ENCODE data around the gene FYN. TPM values are rescaled to one million over a fixed set of nuclear protein-coding genes. Genes with fewer than 3 reads are reported as not detected.

FYN gene
- total RNA-seq, 1 donor from 2014 or later, result 474 TPM

GRCh38 chr6:111674883-111675282 lies 198.4 kb downstream of the FYN start:
- peak overlapping the region; percentile 2 for H3K27ac Mint-ChIP-seq (ENCODE audit: unreplicated experiment)
- H3K36me3 Mint-ChIP-seq (ENCODE audit: low read depth, unreplicated experiment), result peaks cover 54% of the 10 kb centered on the region
- TF ChIP-seq CTCF (IDR thresholded peaks at IDR 0.05; ENCODE audit: unreplicated experiment), result no peak
- H3K27me3 Mint-ChIP-seq (ENCODE audit: unreplicated experiment), result peaks cover 13% of the 10 kb centered on the region
- no peaks in the 10 kb centered on the region for H3K9me3 Mint-ChIP-seq (ENCODE audit: unreplicated experiment)
- peaks cover 10% of the 10 kb centered on the region for H3K4me1 Mint-ChIP-seq (ENCODE audit: unreplicated experiment)
- no peak for DNase-seq (ENCODE audit: low spot score)
- H3K4me3 Mint-ChIP-seq (ENCODE audit: unreplicated experiment), result peak overlapping the region; percentile 37

GRCh38 chr6:111674413-111674812 lies 198.8 kb downstream of the FYN start:
- DNase-seq (ENCODE audit: low spot score), result no peak
- TF ChIP-seq CTCF (IDR thresholded peaks at IDR 0.05; ENCODE audit: unreplicated experiment), result no peak
- Mint-ChIP-seq H3K9me3 (ENCODE audit: unreplicated experiment) (no peaks in the 10 kb centered on the region), H3K36me3 (ENCODE audit: low read depth, unreplicated experiment) (peaks cover 55% of the 10 kb centered on the region), H3K27me3 (ENCODE audit: unreplicated experiment) (peaks cover 13% of the 10 kb centered on the region), H3K27ac (ENCODE audit: unreplicated experiment) (no peak overlapping the region), H3K4me3 (ENCODE audit: unreplicated experiment) (peak overlapping the region; percentile 51), H3K4me1 (ENCODE audit: unreplicated experiment) (peaks cover 10% of the 10 kb centered on the region)

- peak overlapping the region; percentile 21 for H3K4me3 Mint-ChIP-seq (ENCODE audit: unreplicated experiment)
- H3K27me3 Mint-ChIP-seq (ENCODE audit: unreplicated experiment), result peaks cover 17% of the 10 kb centered on the region
- no peak overlapping the region for H3K27ac Mint-ChIP-seq (ENCODE audit: unreplicated experiment)
- H3K4me1 Mint-ChIP-seq (ENCODE audit: unreplicated experiment), result peaks cover 10% of the 10 kb centered on the region
- H3K9me3 Mint-ChIP-seq (ENCODE audit: unreplicated experiment), result no peaks in the 10 kb centered on the region
- peaks cover 56% of the 10 kb centered on the region for H3K36me3 Mint-ChIP-seq (ENCODE audit: low read depth, unreplicated experiment)
- DNase-seq (ENCODE audit: low spot score), result no peak
- TF ChIP-seq CTCF (IDR thresholded peaks at IDR 0.05; ENCODE audit: unreplicated experiment), result no peak
These were observed 199.3 kb downstream of the FYN start for GRCh38 chr6:111673937-111674336.

GRCh38 chr6:111673532-111673931 lies 199.7 kb downstream of the FYN start:
- peak overlapping the region; percentile 7 for H3K27ac Mint-ChIP-seq (ENCODE audit: unreplicated experiment)
- H3K36me3 Mint-ChIP-seq (ENCODE audit: low read depth, unreplicated experiment), result peaks cover 58% of the 10 kb centered on the region
- H3K9me3 Mint-ChIP-seq (ENCODE audit: unreplicated experiment), result no peaks in the 10 kb centered on the region
- H3K27me3 Mint-ChIP-seq (ENCODE audit: unreplicated experiment), result peaks cover 17% of the 10 kb centered on the region
- TF ChIP-seq CTCF (IDR thresholded peaks at IDR 0.05; ENCODE audit: unreplicated experiment), result no peak
- DNase-seq (ENCODE audit: low spot score), result no peak
- H3K4me3 Mint-ChIP-seq (ENCODE audit: unreplicated experiment), result peak overlapping the region; percentile 15
- H3K4me1 Mint-ChIP-seq (ENCODE audit: unreplicated experiment), result peaks cover 9% of the 10 kb centered on the region

- TF ChIP-seq CTCF (IDR thresholded peaks at IDR 0.05; ENCODE audit: unreplicated experiment), result no peak
- Mint-ChIP-seq H3K36me3 (ENCODE audit: low read depth, unreplicated experiment) (peaks cover 61% of the 10 kb centered on the region), H3K9me3 (ENCODE audit: unreplicated experiment) (no peaks in the 10 kb centered on the region), H3K4me3 (ENCODE audit: unreplicated experiment) (peak overlapping the region; percentile 56), H3K27ac (ENCODE audit: unreplicated experiment) (no peak overlapping the region), H3K27me3 (ENCODE audit: unreplicated experiment) (peaks cover 17% of the 10 kb centered on the region), H3K4me1 (ENCODE audit: unreplicated experiment) (peaks cover 14% of the 10 kb centered on the region)
- no peak for DNase-seq (ENCODE audit: low spot score)
These were observed 200.3 kb downstream of the FYN start for GRCh38 chr6:111672761-111673450.
